ENCODE measurements around the gene OPRPN. TPM values are rescaled to one million over a fixed set of nuclear protein-coding genes. Genes with fewer than 3 reads are reported as not detected.

The OPRPN gene
- total RNA-seq, 1 donor from 2014 or later: not detected

GRCh38 chr4:70437197-70437596 lies 39.5 kb downstream of the OPRPN start:
- no peak for DNase-seq (ENCODE audit: low read depth)
- Histone ChIP-seq H3K27me3 (ENCODE audit: control insufficient read depth, insufficient read depth, low read length) (no peaks in the 10 kb centered on the region), H3K36me3 (ENCODE audit: control insufficient read depth, insufficient read depth, low read length) (no peaks in the 10 kb centered on the region), H3K4me3 (ENCODE audit: low read depth, low read length) (no peak overlapping the region)
- TF ChIP-seq, protein P1, sequence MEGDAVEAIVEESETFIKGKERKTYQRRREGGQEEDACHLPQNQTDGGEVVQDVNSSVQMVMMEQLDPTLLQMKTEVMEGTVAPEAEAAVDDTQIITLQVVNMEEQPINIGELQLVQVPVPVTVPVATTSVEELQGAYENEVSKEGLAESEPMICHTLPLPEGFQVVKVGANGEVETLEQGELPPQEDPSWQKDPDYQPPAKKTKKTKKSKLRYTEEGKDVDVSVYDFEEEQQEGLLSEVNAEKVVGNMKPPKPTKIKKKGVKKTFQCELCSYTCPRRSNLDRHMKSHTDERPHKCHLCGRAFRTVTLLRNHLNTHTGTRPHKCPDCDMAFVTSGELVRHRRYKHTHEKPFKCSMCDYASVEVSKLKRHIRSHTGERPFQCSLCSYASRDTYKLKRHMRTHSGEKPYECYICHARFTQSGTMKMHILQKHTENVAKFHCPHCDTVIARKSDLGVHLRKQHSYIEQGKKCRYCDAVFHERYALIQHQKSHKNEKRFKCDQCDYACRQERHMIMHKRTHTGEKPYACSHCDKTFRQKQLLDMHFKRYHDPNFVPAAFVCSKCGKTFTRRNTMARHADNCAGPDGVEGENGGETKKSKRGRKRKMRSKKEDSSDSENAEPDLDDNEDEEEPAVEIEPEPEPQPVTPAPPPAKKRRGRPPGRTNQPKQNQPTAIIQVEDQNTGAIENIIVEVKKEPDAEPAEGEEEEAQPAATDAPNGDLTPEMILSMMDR (IDR thresholded peaks at IDR 0.05; ENCODE audit: insufficient read depth, low read length, poor library complexity, severe bottlenecking): no peak

- H3K36me3 ChIP-seq (ENCODE audit: control insufficient read depth, insufficient read depth, low read length): no peaks in the 10 kb centered on the region
- TF ChIP-seq, protein P1 (IDR thresholded peaks at IDR 0.05; ENCODE audit: insufficient read depth, low read length, poor library complexity, severe bottlenecking): no peak
- H3K27me3 ChIP-seq (ENCODE audit: control insufficient read depth, insufficient read depth, low read length): no peaks in the 10 kb centered on the region
- H3K4me3 ChIP-seq (ENCODE audit: low read depth, low read length): no peak overlapping the region
- no peak for DNase-seq (ENCODE audit: low read depth)
These were observed 44.7 kb downstream of the OPRPN start for GRCh38 chr4:70442474-70442873.

DNA sequence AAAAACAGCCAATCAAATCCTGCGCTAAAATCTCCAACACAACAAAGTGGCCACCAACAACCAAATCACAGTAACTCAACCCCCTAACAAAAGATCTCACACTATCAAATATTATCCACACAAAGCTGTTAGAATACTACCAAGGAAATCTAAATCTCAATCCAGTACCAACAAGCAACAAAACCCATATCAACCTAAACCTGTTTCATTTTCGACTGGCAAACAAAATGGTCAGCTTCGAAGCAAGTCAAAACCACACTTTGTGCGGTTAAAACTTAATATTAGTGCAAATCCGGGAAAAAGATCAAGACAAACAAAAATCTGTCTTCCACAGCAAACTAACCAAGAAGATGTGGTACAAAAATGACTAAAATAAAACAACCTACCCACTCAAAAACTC lies 45.6 kb downstream of the OPRPN start:
- no peak for DNase-seq (ENCODE audit: low read depth)
- TF ChIP-seq, protein P1 (IDR thresholded peaks at IDR 0.05; ENCODE audit: insufficient read depth, low read length, poor library complexity, severe bottlenecking): no peak
- H3K4me3 ChIP-seq (ENCODE audit: low read depth, low read length): no peak overlapping the region
- H3K27me3 ChIP-seq (ENCODE audit: control insufficient read depth, insufficient read depth, low read length): no peaks in the 10 kb centered on the region
- H3K36me3 ChIP-seq (ENCODE audit: control insufficient read depth, insufficient read depth, low read length): no peaks in the 10 kb centered on the region

- TF ChIP-seq, protein P1 (IDR thresholded peaks at IDR 0.05; ENCODE audit: insufficient read depth, low read length, poor library complexity, severe bottlenecking): no peak
- Histone ChIP-seq H3K36me3 (ENCODE audit: control insufficient read depth, insufficient read depth, low read length) (no peaks in the 10 kb centered on the region), H3K4me3 (ENCODE audit: low read depth, low read length) (no peak overlapping the region), H3K27me3 (ENCODE audit: control insufficient read depth, insufficient read depth, low read length) (no peaks in the 10 kb centered on the region)
- DNase-seq (ENCODE audit: low read depth): no peak
These were observed 51.5 kb downstream of the OPRPN start for GRCh38 chr4:70449220-70449619.

- TF ChIP-seq, protein P1 (IDR thresholded peaks at IDR 0.05; ENCODE audit: insufficient read depth, low read length, poor library complexity, severe bottlenecking): no peak
- no peaks in the 10 kb centered on the region for H3K36me3 ChIP-seq (ENCODE audit: control insufficient read depth, insufficient read depth, low read length)
- DNase-seq (ENCODE audit: low read depth): no peak
- H3K4me3 ChIP-seq (ENCODE audit: low read depth, low read length): no peak overlapping the region
- no peaks in the 10 kb centered on the region for H3K27me3 ChIP-seq (ENCODE audit: control insufficient read depth, insufficient read depth, low read length)
These were observed 55.2 kb downstream of the OPRPN start for GRCh38 chr4:70452946-70453345.

Other genes with a start within 250 kb of the OPRPN start
- not detected in 2 replicates for gene PRR27, start 243.7 kb upstream of the OPRPN start, total RNA-seq
- not detected in 2 replicates for gene ODAM, start 202.2 kb upstream of the OPRPN start, total RNA-seq
- not detected in 2 replicates for gene FDCSP, start 171.8 kb upstream of the OPRPN start, total RNA-seq
- gene CSN3, start 155.3 kb upstream of the OPRPN start, total RNA-seq: not detected in 2 replicates
- gene CABS1, start 63.0 kb upstream of the OPRPN start, total RNA-seq: not detected in 2 replicates
- gene SMR3A, start 37.2 kb upstream of the OPRPN start, total RNA-seq: not detected in 2 replicates
- not detected in 2 replicates for gene SMR3B, start 14.8 kb upstream of the OPRPN start, total RNA-seq
- not detected in 2 replicates for gene MUC7, start 74.3 kb downstream of the OPRPN start, total RNA-seq
- gene AMTN, start 120.6 kb downstream of the OPRPN start, total RNA-seq: 0.21 TPM in 1 of 2 replicates, not detected in the other
- not detected in 2 replicates for gene AMBN, start 194.3 kb downstream of the OPRPN start, total RNA-seq
- under 0.01 and 0.21 TPM in 2 replicates for gene ENAM, start 230.8 kb downstream of the OPRPN start, total RNA-seq